HG03139 (cell line): ENCODE measurements around the gene HS1BP3.
A peak's percentile ranks its signal among the peaks of the same experiment; 100 is the strongest.

Source experiments
- ATAC-seq: cut with Tn5 transposase; IDR thresholded peaks from one replicate; pipeline ENCODE4 v1.9.1; 2021; ENCODE audit not compliant: unreplicated experiment

Gene HS1BP3

GRCh38 chr2:20603791-20604190 is 47.1 kb downstream of the HS1BP3 start:
- ATAC-seq, result no peak

- no peak for ATAC-seq
These were observed 48.1 kb downstream of the HS1BP3 start for GRCh38 chr2:20602803-20603202.

GRCh38 chr2:20600756-20601325 is 50.1 kb downstream of the HS1BP3 start:
- no peak for ATAC-seq

DNA sequence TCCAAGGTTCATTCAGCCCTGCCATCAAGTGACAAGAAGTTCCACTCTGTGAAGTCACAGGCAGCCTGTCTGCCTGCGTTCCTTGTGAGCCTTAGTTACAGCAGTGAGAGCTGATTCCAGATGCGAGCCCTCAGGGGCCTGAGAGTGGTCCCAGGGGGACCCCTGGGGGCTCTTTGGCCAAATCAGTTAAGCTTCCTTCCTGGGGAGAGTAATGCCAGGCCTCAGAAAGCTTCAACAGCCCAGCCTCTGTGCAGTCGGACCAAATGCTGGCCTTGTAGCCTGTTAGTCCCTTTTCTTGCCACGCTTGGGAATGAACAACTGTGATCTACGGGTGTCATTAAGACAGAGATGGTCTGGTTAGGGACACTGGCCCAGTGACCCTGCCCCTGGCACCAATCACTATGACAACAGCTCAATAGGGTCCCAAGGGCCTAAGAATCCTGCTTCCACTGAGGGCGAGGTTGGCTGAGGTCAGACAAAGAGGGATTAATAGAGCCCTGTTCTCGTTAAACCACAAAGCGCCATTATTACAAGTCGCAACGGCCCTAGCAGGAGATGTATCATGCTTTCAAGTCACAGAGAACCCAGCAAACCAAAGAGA is 50.9 kb downstream of the HS1BP3 start:
- ATAC-seq, result no peak

DNA sequence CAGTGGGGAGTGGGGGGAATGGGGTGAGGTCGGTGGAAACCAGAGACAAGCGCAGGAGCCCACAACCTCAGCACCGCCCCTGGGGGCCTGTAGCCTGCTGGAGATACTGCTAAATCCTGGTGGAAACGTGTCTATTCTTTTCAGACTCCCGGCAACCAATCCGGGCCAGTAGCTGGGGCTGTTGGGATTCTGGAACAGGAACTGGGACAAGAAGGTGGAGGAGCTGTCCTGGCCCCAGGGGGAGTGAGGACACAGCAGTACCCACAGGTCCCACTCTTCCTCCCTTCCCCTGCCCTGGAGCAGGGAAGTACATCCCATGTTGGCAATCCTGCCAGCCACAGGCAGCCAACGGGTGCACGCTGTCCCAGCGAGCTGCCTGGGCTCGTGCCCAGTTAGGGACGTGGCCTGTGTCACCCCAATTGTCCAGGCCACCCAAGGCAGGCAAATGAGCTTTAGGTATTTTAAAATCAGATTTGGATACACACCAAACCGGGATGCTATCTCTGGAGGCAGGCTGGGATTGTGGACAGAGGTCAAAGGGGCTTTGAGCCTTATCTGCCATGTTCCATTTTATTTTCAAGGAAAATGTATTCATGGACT is 51.8 kb downstream of the HS1BP3 start:
- ATAC-seq, result no peak

- no peak for ATAC-seq
These were observed 53.1 kb downstream of the HS1BP3 start for GRCh38 chr2:20597860-20598183.

DNA sequence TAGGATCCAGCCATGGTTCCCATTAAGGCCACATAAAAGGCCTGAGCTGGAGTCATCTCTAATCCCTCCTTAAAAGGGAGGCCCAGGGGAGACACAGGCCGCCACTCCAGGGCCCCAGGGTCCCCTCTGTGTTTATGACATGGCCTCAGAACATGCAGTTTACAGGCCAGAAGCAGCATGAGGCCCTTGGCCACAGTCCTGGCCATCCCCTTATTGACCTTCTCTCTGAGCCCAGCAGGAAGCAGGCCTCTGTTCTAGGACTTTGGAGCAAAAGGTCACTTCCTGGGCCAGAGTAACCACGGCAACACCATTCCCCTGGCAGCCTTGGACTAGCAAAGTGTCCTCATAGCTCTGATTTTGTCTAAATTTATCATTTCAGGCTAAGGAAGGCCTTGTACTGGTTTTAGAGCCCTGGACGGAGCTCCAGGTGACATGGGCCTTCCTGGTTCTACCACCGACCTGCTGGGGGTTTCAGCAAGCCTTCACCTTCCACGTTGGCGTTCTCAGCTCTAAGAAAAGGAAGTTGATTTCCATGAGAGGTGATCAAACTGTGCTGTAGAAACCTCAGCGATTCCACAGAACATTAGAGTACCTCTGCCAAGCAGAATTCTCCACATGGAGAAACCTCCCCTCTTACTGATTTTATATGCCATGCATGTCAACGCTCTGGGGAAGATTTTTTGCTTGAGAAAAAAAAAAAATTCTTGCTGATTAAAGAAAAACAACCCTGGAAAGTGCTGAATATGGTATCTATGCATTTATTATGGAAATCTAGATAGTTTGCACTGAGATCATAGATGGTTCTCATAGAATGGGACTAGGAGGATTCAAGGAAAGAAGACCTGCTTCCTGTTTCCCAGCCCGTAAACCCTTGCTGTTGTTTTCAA is 53.7 kb downstream of the HS1BP3 start:
- no peak for ATAC-seq

DNA sequence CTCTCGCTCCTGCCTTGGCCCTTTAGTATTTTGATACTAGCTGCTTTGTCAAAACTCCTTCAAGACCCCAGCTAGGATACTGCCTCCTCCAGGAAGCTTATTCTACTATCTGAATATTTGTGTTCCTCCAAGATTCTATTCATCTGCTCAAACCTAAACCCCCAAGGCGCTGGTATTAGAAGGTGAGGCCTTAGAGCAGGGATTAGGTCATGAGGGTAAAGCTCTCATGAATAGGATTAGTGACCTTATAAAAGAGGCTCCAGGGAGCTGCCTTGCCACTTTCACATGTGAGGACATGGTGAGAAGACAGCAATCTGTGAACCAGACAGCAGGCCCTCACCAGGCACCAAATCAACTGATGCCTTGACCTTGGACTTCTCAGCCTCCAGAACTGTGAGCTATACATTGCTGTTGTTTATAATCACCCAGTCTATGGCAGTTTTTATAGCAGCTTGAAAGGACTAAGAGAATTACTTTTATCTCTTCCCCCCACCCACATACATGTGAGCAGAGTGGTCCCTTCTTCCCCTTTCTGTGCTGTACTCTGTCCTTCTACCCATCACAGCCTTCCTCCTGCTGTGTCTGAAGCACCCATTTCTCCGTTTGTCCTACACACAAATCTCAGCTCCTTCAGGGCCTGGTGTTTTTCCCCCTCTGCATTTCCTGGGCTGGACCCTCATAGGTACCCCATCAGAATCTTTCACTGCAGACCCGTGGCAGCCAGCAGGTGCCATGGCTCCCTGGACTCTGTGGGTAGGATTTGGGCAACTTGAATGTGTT is 54.5 kb downstream of the HS1BP3 start:
- no peak for ATAC-seq

GRCh38 chr2:20595439-20596192 is 55.3 kb downstream of the HS1BP3 start:
- ATAC-seq, result peak; percentile 82

DNA sequence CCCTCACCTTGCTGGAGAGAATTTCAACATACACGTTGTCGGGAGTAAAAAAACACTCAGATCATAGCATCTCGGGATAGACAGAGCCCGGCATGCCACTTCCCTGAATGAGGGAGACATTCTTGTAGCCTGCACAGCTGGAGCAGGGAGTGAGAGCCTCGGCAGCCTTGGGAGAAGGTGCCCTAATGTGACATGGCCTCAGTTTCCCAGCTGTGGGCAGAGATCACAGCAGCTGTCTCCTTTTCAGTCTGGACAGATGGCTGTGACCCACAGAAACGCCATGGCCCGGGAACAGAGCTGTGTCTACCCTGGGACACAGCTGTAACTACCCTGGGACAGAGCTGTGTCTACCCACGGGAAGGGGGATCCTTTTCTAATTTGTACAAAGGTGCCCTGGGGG is 55.9 kb downstream of the HS1BP3 start:
- no peak for ATAC-seq

DNA sequence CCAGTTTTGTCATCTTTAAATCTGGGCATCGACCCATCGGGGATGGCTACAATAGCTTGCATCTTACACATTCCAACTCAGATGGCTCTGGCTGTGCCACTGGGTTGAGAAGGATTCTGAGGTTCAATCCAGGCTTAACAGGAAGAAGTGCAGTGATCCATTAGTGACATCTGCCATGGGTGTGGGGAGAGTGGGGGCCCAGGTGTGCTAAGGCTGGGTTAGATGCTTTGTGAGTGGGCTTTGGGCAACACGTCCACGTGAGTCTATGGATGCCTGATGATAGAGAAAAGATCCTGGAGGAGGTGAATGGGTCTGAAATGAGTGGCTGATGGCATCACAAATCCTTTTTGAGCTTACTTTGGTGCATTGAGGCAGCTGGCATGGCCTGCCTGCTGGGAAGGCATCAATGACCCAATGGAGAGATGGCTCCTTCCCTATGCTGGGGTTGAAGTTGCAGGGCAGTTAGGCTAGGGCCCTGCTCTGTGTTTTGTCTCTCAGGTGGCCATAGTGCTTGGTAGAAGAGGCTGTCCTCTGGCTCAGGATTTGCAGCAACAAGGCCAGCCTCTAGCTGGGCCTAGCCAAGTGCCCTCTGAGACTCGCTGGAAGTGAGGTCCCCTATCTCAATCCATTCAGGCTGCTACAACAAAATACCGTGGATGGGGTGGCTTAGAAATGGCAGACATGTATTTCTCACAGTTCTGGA is 56.7 kb downstream of the HS1BP3 start:
- ATAC-seq, result no peak

DNA sequence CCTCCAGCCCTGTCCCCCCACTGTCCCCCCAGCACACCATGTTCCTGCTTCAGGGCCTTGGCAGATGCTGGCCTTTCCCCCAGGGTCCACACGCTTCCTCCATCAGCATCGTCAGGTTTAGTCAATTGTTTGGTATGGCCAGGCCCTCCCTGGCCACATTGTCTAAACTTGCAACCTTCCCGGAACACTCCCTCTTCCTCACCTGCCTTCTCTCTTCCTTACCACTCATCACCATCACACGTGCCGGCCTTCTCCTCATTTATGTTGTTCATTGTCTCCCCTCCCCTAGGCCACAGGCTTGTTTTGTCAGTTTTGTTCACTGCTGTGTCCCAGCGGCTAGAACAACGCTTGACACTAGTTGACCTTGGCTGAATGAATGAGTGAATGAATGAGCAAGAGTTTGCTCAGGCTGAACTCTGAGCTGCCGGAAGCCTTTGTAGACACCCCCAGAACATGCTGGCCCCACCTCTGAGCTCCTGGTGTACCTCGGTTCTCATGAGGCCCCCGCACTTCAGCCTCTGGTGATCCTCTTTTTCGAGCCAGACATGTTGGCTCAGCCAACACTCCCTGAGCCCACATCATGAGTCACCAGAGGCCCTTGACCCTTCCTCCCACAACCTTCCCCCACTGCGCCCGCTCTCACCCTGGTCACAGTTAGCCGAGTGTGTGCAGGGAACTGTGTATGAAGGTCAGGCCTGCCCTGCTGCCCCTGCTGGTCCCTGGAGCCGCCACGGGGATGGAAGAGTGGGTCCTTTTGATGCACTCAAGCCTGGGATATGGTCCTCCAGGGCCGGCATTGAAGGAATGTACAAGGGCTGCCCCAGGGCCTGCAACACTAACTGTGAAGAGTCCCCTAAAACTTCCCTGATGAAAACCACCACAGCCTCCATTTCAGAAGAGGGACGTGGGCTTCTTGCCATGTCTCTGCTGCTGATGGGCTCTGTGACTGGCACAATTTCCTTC is 57.5 kb downstream of the HS1BP3 start:
- ATAC-seq, result no peak

- ATAC-seq, result no peak
These were observed 58.5 kb downstream of the HS1BP3 start for GRCh38 chr2:20592106-20593071.

- no peak for ATAC-seq
These were observed 60.0 kb downstream of the HS1BP3 start for GRCh38 chr2:20590704-20591515.

GRCh38 chr2:20589975-20590703 is 60.8 kb downstream of the HS1BP3 start:
- ATAC-seq, result no peak
